Hepatocyte (in vitro differentiated cells): ENCODE results near the gene POC1A. TPM values are rescaled to one million over a fixed set of nuclear protein-coding genes. Genes with fewer than 3 reads are reported as not detected.
"Not testable (repeated sequence)": the region's sequence is repeated elsewhere in the genome, so short reads cannot be mapped to it uniquely, and the experiment has no call there.

Experiments used
- DNase-seq: peaks from one replicate; pipeline ENCODE4 v3.0.0-alpha.2; 2016; ENCODE audit warnings: low spot score
- H2AFZ ChIP-seq: fragments of 200-600 bp; sonication (generic); 2 replicates; pipeline ENCODE4 v1.6.0; 2016; ENCODE audit warnings: antibody characterized with exemption, mild to moderate bottlenecking
- H3K27ac ChIP-seq: fragments of 200-600 bp; sonication (generic); 2 replicates; pipeline ENCODE4 v1.5.1; 2016; ENCODE audit warnings: mild to moderate bottlenecking
- H3K27me3 ChIP-seq: fragments of 200-600 bp; sonication (generic); 2 replicates; pipeline ENCODE4 v1.6.1; 2016
- H3K36me3 ChIP-seq: fragments of 200-600 bp; sonication (generic); replicated peaks from 2 replicates; pipeline ENCODE4 v1.5.1; 2016; ENCODE audit warnings: low read depth; ENCODE audit not compliant: insufficient read depth
- H3K4me1 ChIP-seq: fragments of 200-600 bp; sonication (generic); 2 replicates; pipeline ENCODE4 v1.5.1; 2016; ENCODE audit warnings: mild to moderate bottlenecking, moderate library complexity; ENCODE audit not compliant: insufficient read depth
- H3K4me2 ChIP-seq: fragments of 200-600 bp; sonication (generic); 2 replicates; pipeline ENCODE4 v1.6.0; 2016
- H3K4me3 ChIP-seq: fragments of 200-600 bp; sonication (generic); 2 replicates; pipeline ENCODE4 v1.5.1; 2016; ENCODE audit warnings: mild to moderate bottlenecking
- H3K79me2 ChIP-seq: fragments of 200-600 bp; sonication (generic); 2 replicates; pipeline ENCODE4 v1.6.0; 2017; ENCODE audit warnings: mild to moderate bottlenecking
- H3K9me2 ChIP-seq: fragments of 200-600 bp; sonication (generic); replicated peaks from 2 replicates; pipeline ENCODE4 v1.6.0; 2017; ENCODE audit warnings: mild to moderate bottlenecking; ENCODE audit not compliant: insufficient read depth
- H3K9me3 ChIP-seq: fragments of 200-600 bp; sonication (generic); 2 replicates; pipeline ENCODE4 v1.5.1; 2016; ENCODE audit warnings: low read depth, mild to moderate bottlenecking
- H4K20me1 ChIP-seq: fragments of 200-600 bp; sonication (generic); 2 replicates; pipeline ENCODE4 v1.6.0; 2016; ENCODE audit warnings: mild to moderate bottlenecking; ENCODE audit not compliant: insufficient read depth, poor library complexity, severe bottlenecking
- CTCF ChIP-seq: fragments of 200-600 bp; sonication (generic); IDR thresholded peaks from 2 replicates; pipeline ENCODE4 v1.5.1; 2016; ENCODE audit warnings: antibody characterized with exemption, mild to moderate bottlenecking; ENCODE audit not compliant: poor library complexity
- EZH2 ChIP-seq: fragments of 200-600 bp; sonication (generic); IDR thresholded peaks from 2 replicates; pipeline ENCODE4 v1.6.1; 2016; ENCODE audit warnings: antibody characterized with exemption, mild to moderate bottlenecking, borderline replicate concordance
- EZH2phosphoT487 ChIP-seq: fragments of 200-600 bp; sonication (generic); IDR thresholded peaks from one replicate; pipeline ENCODE4 v1.6.1; 2018; ENCODE audit warnings: antibody characterized with exemption, mild to moderate bottlenecking, low read depth, moderate library complexity; ENCODE audit not compliant: unreplicated experiment, severe bottlenecking
- WGBS: methylation state at CpG from one replicate; pipeline ENCODE4 v1.1.6; 2016; ENCODE audit warnings: low lambda C conversion rate; ENCODE audit errors: missing lambda C conversion rate; 5-methylcytosine and 5-hydroxymethylcytosine counted together
- polyA plus RNA-seq: library from polyadenylated mRNA; unstranded; fragments of >200 nt; fragmentation: Nextera tagmentation; extraction: Ambion mirVana; gene quantifications from 2 replicates; pipeline ENCODE4 v1.2.1, GENCODE V29; 2016
- total RNA-seq: library from RNA; depleted of rRNA; stranded (reverse); fragments of >200 nt; gene quantifications from 2 replicates; pipeline ENCODE4 v1.2.3, GENCODE V29; 2014

POC1A gene
- total and polyA plus RNA-seq, 2 experiments from 2014 or later: 2.6 to 3.7 TPM

- no peak overlapping the region for H3K4me3 ChIP-seq
- no peaks in the 10 kb centered on the region for H3K36me3 ChIP-seq
- H3K4me1 ChIP-seq: peaks cover 8% of the 10 kb centered on the region
- TF ChIP-seq EZH2phosphoT487: no peak
- no peak for TF ChIP-seq CTCF
- no peak for TF ChIP-seq EZH2
- no peak overlapping the region for H2AFZ ChIP-seq
- no peaks in the 10 kb centered on the region for H3K9me3 ChIP-seq
- H3K4me2 ChIP-seq: no peak overlapping the region
- DNase-seq: no peak
- H4K20me1 ChIP-seq: no peaks in the 10 kb centered on the region
- no peaks in the 10 kb centered on the region for H3K9me2 ChIP-seq
- 87% methylated on average over 5 of the region's 5 CpGs for WGBS
- H3K27me3 ChIP-seq: no peaks in the 10 kb centered on the region
- no peak overlapping the region for H3K27ac ChIP-seq
- no peaks in the 10 kb centered on the region for H3K79me2 ChIP-seq
Observed at GRCh38 chr3:52036222-52036694, 118.0 kb downstream of the POC1A start.

- DNase-seq: no peak
- H3K36me3 ChIP-seq: no peaks in the 10 kb centered on the region
- no peak overlapping the region for H3K4me2 ChIP-seq
- H3K9me3 ChIP-seq: no peaks in the 10 kb centered on the region
- no peaks in the 10 kb centered on the region for H4K20me1 ChIP-seq
- TF ChIP-seq CTCF (no peak), EZH2 (no peak), EZH2phosphoT487 (no peak)
- no peak overlapping the region for H2AFZ ChIP-seq
- H3K27me3 ChIP-seq: no peaks in the 10 kb centered on the region
- H3K9me2 ChIP-seq: no peaks in the 10 kb centered on the region
- H3K27ac ChIP-seq: peak overlapping the region; percentile 47
- H3K4me3 ChIP-seq: no peak overlapping the region
- WGBS: 81% methylated on average over 3 of the region's 3 CpGs
- H3K79me2 ChIP-seq: no peaks in the 10 kb centered on the region
- peaks cover 8% of the 10 kb centered on the region for H3K4me1 ChIP-seq
Observed at GRCh38 chr3:52034651-52035050, 119.6 kb downstream of the POC1A start.

GRCh38 chr3:52034212-52034611 lies 120.0 kb downstream of the POC1A start:
- Histone ChIP-seq H3K9me2 (no peaks in the 10 kb centered on the region), H3K9me3 (no peaks in the 10 kb centered on the region), H2AFZ (no peak overlapping the region), H3K27ac (peak overlapping the region; percentile 47), H3K36me3 (no peaks in the 10 kb centered on the region), H3K4me1 (peaks cover 8% of the 10 kb centered on the region), H3K4me3 (no peak overlapping the region), H3K27me3 (no peaks in the 10 kb centered on the region), H3K4me2 (no peak overlapping the region), H3K79me2 (no peaks in the 10 kb centered on the region), H4K20me1 (no peaks in the 10 kb centered on the region)
- TF ChIP-seq CTCF (no peak), EZH2 (no peak), EZH2phosphoT487 (no peak)
- DNase-seq: no peak
- WGBS: 90% methylated on average over 5 of the region's 5 CpGs

GRCh38 chr3:52033748-52034147 lies 120.5 kb downstream of the POC1A start:
- not testable (repeated sequence) for H2AFZ ChIP-seq, H3K9me3 ChIP-seq, H3K27me3 ChIP-seq, H3K4me3 ChIP-seq, H3K79me2 ChIP-seq, H4K20me1 ChIP-seq, DNase-seq, H3K4me2 ChIP-seq, H3K4me1 ChIP-seq, H3K36me3 ChIP-seq, H3K9me2 ChIP-seq
- WGBS: 68% methylated on average over 6 of the region's 6 CpGs
- H3K27ac ChIP-seq: peak overlapping the region; percentile 47
